Nephron (organoid): ENCODE results near the gene CYSTM1.
"Not testable (repeated sequence)": the region's sequence is repeated elsewhere in the genome, so short reads cannot be mapped to it uniquely, and the experiment has no call there.

ENCODE experiments used
- H3K27ac Mint-ChIP-seq, 3 experiments: 2 replicates each; pipeline ENCODE4 v1.8.0; 2020; ENCODE audit warnings: mixed read lengths in 3 of 3, mild to moderate bottlenecking in 2 of 3, moderate library complexity in 1 of 3
- H3K27me3 Mint-ChIP-seq: 2 replicates; pipeline ENCODE4 v1.8.0; 2021; ENCODE audit warnings: low read depth, mild to moderate bottlenecking, moderate library complexity, mixed read lengths
- H3K36me3 Mint-ChIP-seq: 2 replicates; pipeline ENCODE4 v1.8.0; 2020; ENCODE audit warnings: low read depth, mixed read lengths
- H3K4me1 Mint-ChIP-seq: 2 replicates; pipeline ENCODE4 v1.8.0; 2020; ENCODE audit warnings: mixed read lengths
- H3K4me3 Mint-ChIP-seq, 3 experiments: 2 replicates each; pipeline ENCODE4 v1.8.0; 2020; ENCODE audit warnings: mild to moderate bottlenecking in 3 of 3, mixed read lengths in 3 of 3, moderate library complexity in 2 of 3
- H3K9me3 Mint-ChIP-seq: 2 replicates; pipeline ENCODE4 v1.8.0; 2020; ENCODE audit warnings: mixed read lengths
- TF ChIP-seq, protein P1 (sequence below), 3 experiments: fragments of 200-600 bp; sonication (generic); IDR thresholded peaks; one replicate each; pipeline ENCODE4 v1.5.0; 2021; ENCODE audit warnings: antibody characterized with exemption in 3 of 3; ENCODE audit not compliant: unreplicated experiment in 3 of 3

Gene CYSTM1

DNA sequence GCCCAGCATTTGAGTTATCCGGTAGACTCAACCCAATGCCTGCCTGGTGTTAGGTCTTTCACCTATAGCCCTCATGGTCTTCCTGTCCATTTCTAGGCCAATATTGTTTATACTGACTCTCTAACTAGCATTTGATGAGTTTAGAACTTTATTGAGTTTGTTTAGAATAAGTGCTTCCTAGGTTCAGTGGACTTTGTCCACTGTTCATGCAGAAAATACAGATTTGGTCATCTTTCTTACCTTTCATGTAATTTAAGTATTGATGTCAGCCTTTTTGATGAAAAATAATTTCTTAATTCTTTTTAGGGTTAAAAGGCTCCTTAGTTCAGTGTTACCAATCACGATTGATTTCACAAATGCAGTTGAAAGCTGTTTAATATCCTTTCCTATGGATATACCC lies 22.0 kb downstream of the CYSTM1 start:
- TF ChIP-seq, protein P1, sequence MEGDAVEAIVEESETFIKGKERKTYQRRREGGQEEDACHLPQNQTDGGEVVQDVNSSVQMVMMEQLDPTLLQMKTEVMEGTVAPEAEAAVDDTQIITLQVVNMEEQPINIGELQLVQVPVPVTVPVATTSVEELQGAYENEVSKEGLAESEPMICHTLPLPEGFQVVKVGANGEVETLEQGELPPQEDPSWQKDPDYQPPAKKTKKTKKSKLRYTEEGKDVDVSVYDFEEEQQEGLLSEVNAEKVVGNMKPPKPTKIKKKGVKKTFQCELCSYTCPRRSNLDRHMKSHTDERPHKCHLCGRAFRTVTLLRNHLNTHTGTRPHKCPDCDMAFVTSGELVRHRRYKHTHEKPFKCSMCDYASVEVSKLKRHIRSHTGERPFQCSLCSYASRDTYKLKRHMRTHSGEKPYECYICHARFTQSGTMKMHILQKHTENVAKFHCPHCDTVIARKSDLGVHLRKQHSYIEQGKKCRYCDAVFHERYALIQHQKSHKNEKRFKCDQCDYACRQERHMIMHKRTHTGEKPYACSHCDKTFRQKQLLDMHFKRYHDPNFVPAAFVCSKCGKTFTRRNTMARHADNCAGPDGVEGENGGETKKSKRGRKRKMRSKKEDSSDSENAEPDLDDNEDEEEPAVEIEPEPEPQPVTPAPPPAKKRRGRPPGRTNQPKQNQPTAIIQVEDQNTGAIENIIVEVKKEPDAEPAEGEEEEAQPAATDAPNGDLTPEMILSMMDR (IDR thresholded peaks at IDR 0.05; ENCODE audit: unreplicated experiment in 3 of 3), result no peak
- no peaks in the 10 kb centered on the region for H3K27me3 Mint-ChIP-seq
- H3K4me3 Mint-ChIP-seq, result no peak overlapping the region
- H3K27ac Mint-ChIP-seq, result no peak overlapping the region
- H3K36me3 Mint-ChIP-seq, result peaks cover 5% of the 10 kb centered on the region
- H3K4me1 Mint-ChIP-seq, result no peaks in the 10 kb centered on the region
- H3K9me3 Mint-ChIP-seq, result peaks cover 2% of the 10 kb centered on the region

DNA sequence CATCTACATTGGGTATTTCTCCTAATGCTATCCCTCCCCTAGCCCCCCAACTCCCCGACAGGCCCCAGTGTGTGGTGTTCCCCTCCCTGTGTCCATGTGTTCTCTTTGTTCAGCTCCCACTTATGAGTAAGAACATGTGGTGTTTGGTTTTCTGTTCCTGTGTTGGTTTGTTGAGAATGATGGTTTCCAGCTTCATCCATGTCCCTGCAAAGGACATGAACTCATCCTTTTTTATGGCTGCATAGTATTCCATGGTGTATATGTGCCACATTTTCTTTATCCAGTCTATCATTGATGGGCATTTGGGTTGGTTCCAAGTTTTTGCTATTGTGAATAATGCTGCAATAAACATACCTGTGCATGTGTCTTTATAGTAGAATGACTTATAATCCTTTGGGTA lies 23.9 kb downstream of the CYSTM1 start:
- H3K4me3 Mint-ChIP-seq, H3K9me3 Mint-ChIP-seq, H3K4me1 Mint-ChIP-seq, H3K36me3 Mint-ChIP-seq, H3K27ac Mint-ChIP-seq, H3K27me3 Mint-ChIP-seq: not testable (repeated sequence)

DNA sequence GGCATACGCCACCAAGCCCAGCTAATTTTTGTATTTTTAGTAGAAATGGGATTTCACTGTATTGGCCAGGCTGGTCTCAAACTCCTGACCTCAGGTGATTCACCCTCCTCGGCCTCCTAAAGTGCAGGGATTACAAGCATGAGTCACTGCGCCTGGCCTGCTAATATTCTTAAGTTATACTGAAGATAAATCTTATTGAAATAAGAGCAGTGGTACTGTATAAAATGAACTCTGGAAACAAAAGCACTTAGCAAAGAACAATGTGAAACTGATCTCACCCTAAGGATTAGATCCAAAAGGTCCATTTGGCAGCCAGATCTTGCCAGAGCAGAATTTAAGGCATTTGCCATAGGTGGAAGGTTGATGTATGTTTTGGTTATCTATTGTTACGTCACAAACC lies 27.1 kb downstream of the CYSTM1 start:
- Mint-ChIP-seq H3K36me3 (peaks cover 5% of the 10 kb centered on the region), H3K9me3 (peaks cover 2% of the 10 kb centered on the region), H3K4me3 (no peak overlapping the region), H3K4me1 (no peaks in the 10 kb centered on the region), H3K27me3 (no peaks in the 10 kb centered on the region), H3K27ac (no peak overlapping the region)
- TF ChIP-seq, protein P1 (IDR thresholded peaks at IDR 0.05; ENCODE audit: unreplicated experiment in 3 of 3), result no peak

DNA sequence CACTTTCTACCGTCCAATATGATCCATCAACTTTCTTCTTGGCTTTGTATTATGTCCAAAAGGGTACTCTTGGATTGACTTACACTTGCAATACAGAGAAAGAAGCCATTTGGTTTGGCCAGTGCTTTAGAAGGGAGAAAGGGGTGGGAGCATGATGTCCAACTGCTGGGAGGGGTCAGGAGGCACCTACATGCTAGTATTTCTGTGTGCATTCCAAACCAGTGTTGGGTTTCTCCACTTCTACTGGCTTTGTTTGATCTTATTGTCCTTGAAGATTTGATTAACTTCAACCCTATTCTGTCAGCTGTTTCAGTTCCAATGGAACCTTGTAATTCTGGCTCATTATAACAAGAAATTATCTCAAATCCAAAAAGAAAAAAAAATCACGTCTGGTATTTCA lies 27.6 kb downstream of the CYSTM1 start:
- Mint-ChIP-seq H3K4me1 (peaks cover 3% of the 10 kb centered on the region), H3K36me3 (peaks cover 5% of the 10 kb centered on the region), H3K4me3 (no peak overlapping the region), H3K27me3 (no peaks in the 10 kb centered on the region), H3K27ac (no peak overlapping the region), H3K9me3 (peaks cover 2% of the 10 kb centered on the region)
- TF ChIP-seq, protein P1 (IDR thresholded peaks at IDR 0.05; ENCODE audit: unreplicated experiment in 3 of 3), result no peak

DNA sequence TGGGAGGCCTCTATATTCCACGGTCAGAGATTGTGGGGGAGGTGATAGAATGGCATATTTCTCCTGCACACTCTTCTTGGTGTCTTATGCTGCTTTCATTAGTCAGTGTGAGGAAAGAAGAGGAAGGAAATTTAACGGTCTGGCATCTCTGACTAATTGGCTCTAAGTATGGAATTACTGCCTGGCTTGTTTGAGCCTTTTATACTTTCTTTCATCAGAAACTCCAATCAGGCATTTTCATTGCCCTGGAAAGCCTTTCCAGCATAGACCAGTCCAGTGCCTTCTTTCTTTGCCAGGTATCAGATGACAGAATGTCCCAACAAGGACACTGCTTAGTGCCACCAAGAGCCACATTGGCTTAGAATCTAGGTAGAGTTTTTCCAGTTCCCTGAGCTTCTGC lies 30.2 kb downstream of the CYSTM1 start:
- TF ChIP-seq, protein P1 (IDR thresholded peaks at IDR 0.05; ENCODE audit: unreplicated experiment in 3 of 3), result no peak
- no peaks in the 10 kb centered on the region for H3K27me3 Mint-ChIP-seq
- H3K27ac Mint-ChIP-seq, result no peak overlapping the region
- no peak overlapping the region for H3K4me3 Mint-ChIP-seq
- H3K4me1 Mint-ChIP-seq, result peaks cover 4% of the 10 kb centered on the region
- peaks cover 5% of the 10 kb centered on the region for H3K36me3 Mint-ChIP-seq
- no peaks in the 10 kb centered on the region for H3K9me3 Mint-ChIP-seq

DNA sequence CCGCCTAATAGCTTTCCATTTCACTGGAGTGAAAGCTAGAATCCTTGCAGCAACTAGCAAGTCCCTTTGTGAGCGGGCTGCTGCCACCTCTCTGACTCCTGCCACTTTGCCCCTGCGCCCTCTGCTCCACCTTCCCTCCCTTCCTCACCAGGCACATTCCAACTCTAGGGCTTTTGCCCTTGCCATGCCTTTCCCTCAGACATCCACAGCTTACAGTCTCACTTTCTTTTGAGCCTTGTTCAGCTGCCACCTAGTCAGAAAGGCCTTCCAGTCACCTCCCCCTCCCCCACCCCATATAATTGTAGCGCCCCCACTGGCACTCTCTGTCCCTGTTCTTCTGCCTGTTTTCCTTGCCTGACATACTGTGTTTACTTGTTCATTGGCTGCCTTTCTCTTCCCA lies 31.0 kb downstream of the CYSTM1 start:
- TF ChIP-seq, protein P1 (IDR thresholded peaks at IDR 0.05; ENCODE audit: unreplicated experiment in 3 of 3), result no peak
- no peaks in the 10 kb centered on the region for H3K9me3 Mint-ChIP-seq
- H3K4me3 Mint-ChIP-seq, result no peak overlapping the region
- no peak overlapping the region for H3K27ac Mint-ChIP-seq
- peaks cover 5% of the 10 kb centered on the region for H3K36me3 Mint-ChIP-seq
- no peaks in the 10 kb centered on the region for H3K27me3 Mint-ChIP-seq
- H3K4me1 Mint-ChIP-seq, result peaks cover 4% of the 10 kb centered on the region
